ENCODE data around the gene CLEC3B. TPM values are rescaled to one million over a fixed set of nuclear protein-coding genes. Genes with fewer than 3 reads are reported as not detected.

Gene CLEC3B
- total RNA-seq, 1 experiment from 2014 or later, result not detected

DNA sequence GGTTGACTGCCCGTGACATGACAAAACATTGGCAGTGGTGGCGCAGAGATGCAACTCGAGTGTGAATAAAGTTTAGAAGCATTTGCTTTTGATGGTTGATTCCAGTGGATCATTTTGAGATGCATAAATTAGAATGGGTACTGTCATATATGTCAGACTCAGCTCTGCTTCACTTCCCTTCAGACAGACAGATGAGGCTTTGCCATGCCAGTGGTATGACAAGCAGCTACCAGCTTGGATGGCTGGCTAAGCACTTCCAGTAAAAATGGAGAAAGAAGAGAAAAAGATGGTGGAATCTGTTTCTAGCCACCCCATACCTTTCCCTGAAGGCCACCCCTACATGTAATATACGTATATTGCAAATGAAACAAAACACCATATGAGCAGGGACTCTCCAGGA lies 13.5 kb upstream of the CLEC3B start:
- H3K36me3 ChIP-seq (ENCODE audit: control insufficient read depth, insufficient read depth, low read length), result no peaks in the 10 kb centered on the region
- no peaks in the 10 kb centered on the region for H3K4me1 ChIP-seq (ENCODE audit: control insufficient read depth, insufficient read depth, low read length)
- no TSS peak for BruUV-seq (replicated peaks)
- no peak overlapping the region for H3K4me3 ChIP-seq (ENCODE audit: low read depth in 2 of 2, low read length in 2 of 2)
- DNase-seq (ENCODE audit: low read depth, low spot score), result no peak
- in situ Hi-C loops (cut with HindIII; ENCODE audit: low pct_unique_long_range_greater_than_20kb, low sequenced_read_pairs) (no loop called here), intact Hi-C loops (cut with micrococcal nuclease; ENCODE audit: unreplicated experiment) (no loop called here)
- no peaks in the 10 kb centered on the region for H3K27me3 ChIP-seq (ENCODE audit: control insufficient read depth, insufficient read depth, low read length)
- ChIA-PET POLR2A (no interaction called here), CTCF (no interaction called here)
- TF ChIP-seq POLR2AphosphoS5 (IDR thresholded peaks at IDR 0.05; ENCODE audit: low read depth, low read length) (no peak), TCF7L2 (IDR thresholded peaks at IDR 0.05; ENCODE audit: low read depth, low read length) (no peak), SIN3A (IDR thresholded peaks at IDR 0.05; ENCODE audit: borderline replicate concordance, insufficient read depth, low read depth, low read length) (no peak)
- TF ChIP-seq, protein P1, sequence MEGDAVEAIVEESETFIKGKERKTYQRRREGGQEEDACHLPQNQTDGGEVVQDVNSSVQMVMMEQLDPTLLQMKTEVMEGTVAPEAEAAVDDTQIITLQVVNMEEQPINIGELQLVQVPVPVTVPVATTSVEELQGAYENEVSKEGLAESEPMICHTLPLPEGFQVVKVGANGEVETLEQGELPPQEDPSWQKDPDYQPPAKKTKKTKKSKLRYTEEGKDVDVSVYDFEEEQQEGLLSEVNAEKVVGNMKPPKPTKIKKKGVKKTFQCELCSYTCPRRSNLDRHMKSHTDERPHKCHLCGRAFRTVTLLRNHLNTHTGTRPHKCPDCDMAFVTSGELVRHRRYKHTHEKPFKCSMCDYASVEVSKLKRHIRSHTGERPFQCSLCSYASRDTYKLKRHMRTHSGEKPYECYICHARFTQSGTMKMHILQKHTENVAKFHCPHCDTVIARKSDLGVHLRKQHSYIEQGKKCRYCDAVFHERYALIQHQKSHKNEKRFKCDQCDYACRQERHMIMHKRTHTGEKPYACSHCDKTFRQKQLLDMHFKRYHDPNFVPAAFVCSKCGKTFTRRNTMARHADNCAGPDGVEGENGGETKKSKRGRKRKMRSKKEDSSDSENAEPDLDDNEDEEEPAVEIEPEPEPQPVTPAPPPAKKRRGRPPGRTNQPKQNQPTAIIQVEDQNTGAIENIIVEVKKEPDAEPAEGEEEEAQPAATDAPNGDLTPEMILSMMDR (IDR thresholded peaks at IDR 0.05), result no peak
- TF ChIP-seq, protein P2, sequence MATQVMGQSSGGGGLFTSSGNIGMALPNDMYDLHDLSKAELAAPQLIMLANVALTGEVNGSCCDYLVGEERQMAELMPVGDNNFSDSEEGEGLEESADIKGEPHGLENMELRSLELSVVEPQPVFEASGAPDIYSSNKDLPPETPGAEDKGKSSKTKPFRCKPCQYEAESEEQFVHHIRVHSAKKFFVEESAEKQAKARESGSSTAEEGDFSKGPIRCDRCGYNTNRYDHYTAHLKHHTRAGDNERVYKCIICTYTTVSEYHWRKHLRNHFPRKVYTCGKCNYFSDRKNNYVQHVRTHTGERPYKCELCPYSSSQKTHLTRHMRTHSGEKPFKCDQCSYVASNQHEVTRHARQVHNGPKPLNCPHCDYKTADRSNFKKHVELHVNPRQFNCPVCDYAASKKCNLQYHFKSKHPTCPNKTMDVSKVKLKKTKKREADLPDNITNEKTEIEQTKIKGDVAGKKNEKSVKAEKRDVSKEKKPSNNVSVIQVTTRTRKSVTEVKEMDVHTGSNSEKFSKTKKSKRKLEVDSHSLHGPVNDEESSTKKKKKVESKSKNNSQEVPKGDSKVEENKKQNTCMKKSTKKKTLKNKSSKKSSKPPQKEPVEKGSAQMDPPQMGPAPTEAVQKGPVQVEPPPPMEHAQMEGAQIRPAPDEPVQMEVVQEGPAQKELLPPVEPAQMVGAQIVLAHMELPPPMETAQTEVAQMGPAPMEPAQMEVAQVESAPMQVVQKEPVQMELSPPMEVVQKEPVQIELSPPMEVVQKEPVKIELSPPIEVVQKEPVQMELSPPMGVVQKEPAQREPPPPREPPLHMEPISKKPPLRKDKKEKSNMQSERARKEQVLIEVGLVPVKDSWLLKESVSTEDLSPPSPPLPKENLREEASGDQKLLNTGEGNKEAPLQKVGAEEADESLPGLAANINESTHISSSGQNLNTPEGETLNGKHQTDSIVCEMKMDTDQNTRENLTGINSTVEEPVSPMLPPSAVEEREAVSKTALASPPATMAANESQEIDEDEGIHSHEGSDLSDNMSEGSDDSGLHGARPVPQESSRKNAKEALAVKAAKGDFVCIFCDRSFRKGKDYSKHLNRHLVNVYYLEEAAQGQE (IDR thresholded peaks at IDR 0.05; ENCODE audit: insufficient read depth in 1 of 2, low read depth in 2 of 2, low read length in 1 of 2), result no peak
- no peak for ATAC-seq
- no peaks in the 10 kb centered on the region for H3K9me3 ChIP-seq (ENCODE audit: control insufficient read depth, insufficient read depth, low read depth, low read length)
- no peak overlapping the region for H3K27ac ChIP-seq (ENCODE audit: low read length)

DNA sequence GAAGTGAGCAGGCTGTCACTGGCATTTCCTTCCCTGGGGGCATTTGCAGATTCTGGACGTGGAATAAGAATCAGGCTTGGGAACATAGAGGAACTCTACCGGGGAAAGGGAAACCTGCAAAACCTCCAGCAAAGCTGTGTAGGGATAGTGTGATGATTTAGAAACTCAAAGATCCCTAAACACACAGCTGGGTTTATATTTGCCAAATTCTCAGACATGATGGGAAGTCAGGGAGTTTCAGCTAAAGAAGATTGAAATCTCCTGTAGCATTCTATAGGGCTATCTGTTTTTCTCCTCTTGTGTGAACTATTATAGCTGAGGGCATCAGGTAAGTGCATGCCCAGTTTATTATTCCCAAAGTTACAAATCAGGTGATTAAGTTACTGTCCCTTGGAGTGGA lies 9.2 kb upstream of the CLEC3B start:
- ATAC-seq (no peak), DNase-seq (ENCODE audit: low read depth, low spot score) (no peak)
- intact Hi-C loops (cut with micrococcal nuclease; ENCODE audit: unreplicated experiment), result no loop called here
- Histone ChIP-seq H3K27me3 (ENCODE audit: control insufficient read depth, insufficient read depth, low read length) (no peaks in the 10 kb centered on the region), H3K9me3 (ENCODE audit: control insufficient read depth, insufficient read depth, low read depth, low read length) (no peaks in the 10 kb centered on the region), H3K27ac (ENCODE audit: low read length) (no peak overlapping the region), H3K4me1 (ENCODE audit: control insufficient read depth, insufficient read depth, low read length) (no peaks in the 10 kb centered on the region), H3K36me3 (ENCODE audit: control insufficient read depth, insufficient read depth, low read length) (no peaks in the 10 kb centered on the region), H3K4me3 (ENCODE audit: low read depth in 2 of 2, low read length in 2 of 2) (no peak overlapping the region)
- no TSS peak for BruUV-seq (replicated peaks)
- CTCF ChIA-PET, result no interaction called here
- in situ Hi-C loops (cut with HindIII; ENCODE audit: low pct_unique_long_range_greater_than_20kb, low sequenced_read_pairs), result no loop called here
- no peak for TF ChIP-seq SIN3A (IDR thresholded peaks at IDR 0.05; ENCODE audit: borderline replicate concordance, insufficient read depth, low read depth, low read length)
- TF ChIP-seq, protein P2 (IDR thresholded peaks at IDR 0.05; ENCODE audit: insufficient read depth in 1 of 2, low read depth in 2 of 2, low read length in 1 of 2), result no peak
- TF ChIP-seq, protein P1 (IDR thresholded peaks at IDR 0.05), result no peak
- no peak for TF ChIP-seq TCF7L2 (IDR thresholded peaks at IDR 0.05; ENCODE audit: low read depth, low read length)
- no peak for TF ChIP-seq POLR2AphosphoS5 (IDR thresholded peaks at IDR 0.05; ENCODE audit: low read depth, low read length)
- POLR2A ChIA-PET, result interaction anchor here (0.6 kb wide), 1 partner anchor 15 kb away, joined by 3 read pairs; no protein-coding TSS in a partner anchor

All from Panc1 (cell line).